Muscle layer of duodenum (tissue), 2 donors: Measurements from ENCODE around the gene SNX30.

Experiments
- H3K27ac ChIP-seq: one replicate; pipeline ENCODE4 v1.7.0; 2013; ENCODE audit warnings: mild to moderate bottlenecking, low read length
- H3K27me3 ChIP-seq: one replicate; pipeline ENCODE4 v1.7.0; 2013; ENCODE audit warnings: low read depth, mild to moderate bottlenecking, control low read depth, low read length
- H3K36me3 ChIP-seq, 2 donors: one replicate each; pipeline ENCODE4 v1.7.0; 2013; ENCODE audit warnings: low read length in 2 of 2, control low read depth in 1 of 2, mild to moderate bottlenecking in 1 of 2; ENCODE audit not compliant: insufficient read depth in 2 of 2, control insufficient read depth in 1 of 2
- H3K4me1 ChIP-seq, 2 donors: one replicate each; pipeline ENCODE4 v1.7.0; 2013; ENCODE audit warnings: low read length in 2 of 2, mild to moderate bottlenecking in 2 of 2, control low read depth in 1 of 2, moderate library complexity in 1 of 2; ENCODE audit not compliant: insufficient read depth in 2 of 2, control insufficient read depth in 1 of 2
- H3K4me3 ChIP-seq, 2 donors: one replicate each; pipeline ENCODE4 v1.7.0; 2013; ENCODE audit warnings: low read length in 2 of 2, low read depth in 1 of 2, mild to moderate bottlenecking in 1 of 2
- H3K9me3 ChIP-seq, 2 donors: one replicate each; pipeline ENCODE4 v1.7.0; 2013; ENCODE audit warnings: low read length in 2 of 2, control low read depth in 1 of 2, mild to moderate bottlenecking in 1 of 2; ENCODE audit not compliant: control insufficient read depth in 1 of 2
- donor health status: healthy.

Gene SNX30

GRCh38 chr9:112809906-112810305 is 59.3 kb downstream of the SNX30 start:
- Histone ChIP-seq H3K4me1 (no peaks in the 10 kb centered on the region), H3K27ac (no peak overlapping the region), H3K9me3 (no peaks in the 10 kb centered on the region), H3K36me3 (peaks cover 6 to 8% of the 10 kb centered on the region in 2 donors), H3K4me3 (no peak overlapping the region), H3K27me3 (no peaks in the 10 kb centered on the region)

- Histone ChIP-seq H3K27me3 (no peaks in the 10 kb centered on the region), H3K27ac (no peak overlapping the region), H3K4me1 (no peaks in the 10 kb centered on the region), H3K36me3 (peaks cover 6 to 8% of the 10 kb centered on the region in 2 donors), H3K9me3 (no peaks in the 10 kb centered on the region), H3K4me3 (no peak overlapping the region)
Measured at GRCh38 chr9:112810696-112811490, 60.3 kb downstream of the SNX30 start.

DNA sequence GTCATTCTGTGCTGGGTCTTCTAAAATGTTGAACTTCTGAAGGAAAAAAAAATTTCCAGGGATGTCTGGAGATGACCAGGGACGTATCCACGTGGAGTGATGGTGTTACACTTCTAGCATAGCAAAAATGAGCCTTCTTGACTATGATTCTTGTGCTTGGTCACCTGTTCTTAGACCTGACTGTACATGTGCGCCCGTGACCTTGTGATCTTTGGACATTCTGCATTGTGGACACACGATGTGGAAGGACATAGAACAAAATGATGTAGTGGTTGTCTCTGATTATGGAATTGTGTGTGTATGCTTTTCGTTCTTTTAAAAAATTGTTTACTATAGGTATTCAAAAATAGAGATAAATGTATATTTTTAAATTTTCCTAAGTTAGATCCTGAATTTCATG is 61.0 kb downstream of the SNX30 start:
- no peaks in the 10 kb centered on the region for H3K27me3 ChIP-seq
- peaks cover 6 to 8% of the 10 kb centered on the region in 2 donors for H3K36me3 ChIP-seq
- no peaks in the 10 kb centered on the region for H3K9me3 ChIP-seq
- no peak overlapping the region for H3K27ac ChIP-seq
- no peak overlapping the region for H3K4me3 ChIP-seq
- H3K4me1 ChIP-seq = no peaks in the 10 kb centered on the region

DNA sequence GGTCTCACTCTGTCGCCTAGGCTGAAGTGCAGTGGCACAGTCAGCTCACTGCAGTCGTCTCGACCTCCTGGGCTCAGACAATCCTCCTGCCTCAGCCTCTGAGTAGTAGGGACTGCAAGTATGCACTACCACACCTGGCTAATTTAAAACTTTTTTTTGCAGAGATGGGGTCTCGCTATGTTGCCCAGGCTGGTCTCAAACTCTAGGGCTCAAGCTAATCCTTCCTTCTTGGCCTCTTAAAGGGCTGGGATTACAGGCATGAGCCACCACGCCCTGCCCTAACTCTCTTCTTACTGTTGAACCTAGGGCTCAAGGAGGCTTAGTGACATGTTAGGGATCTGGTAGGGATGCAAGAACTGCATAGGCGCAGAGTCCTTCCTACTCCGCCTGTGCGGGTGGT is 65.3 kb downstream of the SNX30 start:
- Histone ChIP-seq H3K27ac (no peak overlapping the region), H3K36me3 (peaks cover 0 to 5% of the 10 kb centered on the region in 2 donors), H3K9me3 (no peaks in the 10 kb centered on the region), H3K4me1 (no peaks in the 10 kb centered on the region), H3K4me3 (no peak overlapping the region), H3K27me3 (no peaks in the 10 kb centered on the region)

- Histone ChIP-seq H3K4me3 (no peak overlapping the region), H3K27me3 (no peaks in the 10 kb centered on the region), H3K36me3 (peaks cover 0 to 5% of the 10 kb centered on the region in 2 donors), H3K4me1 (no peaks in the 10 kb centered on the region), H3K9me3 (no peaks in the 10 kb centered on the region), H3K27ac (no peak overlapping the region)
Measured at GRCh38 chr9:112817860-112818203, 67.3 kb downstream of the SNX30 start.

- Histone ChIP-seq H3K36me3 (peaks cover 0 to 5% of the 10 kb centered on the region in 2 donors), H3K27me3 (no peaks in the 10 kb centered on the region), H3K4me3 (no peak overlapping the region), H3K27ac (no peak overlapping the region), H3K9me3 (no peaks in the 10 kb centered on the region), H3K4me1 (no peaks in the 10 kb centered on the region)
Measured at GRCh38 chr9:112819635-112820496, 69.3 kb downstream of the SNX30 start.

GRCh38 chr9:112820881-112821280 is 70.3 kb downstream of the SNX30 start:
- H3K36me3 ChIP-seq = peaks cover 0 to 5% of the 10 kb centered on the region in 2 donors
- no peak overlapping the region for H3K4me3 ChIP-seq
- H3K4me1 ChIP-seq = no peaks in the 10 kb centered on the region
- H3K27me3 ChIP-seq = no peaks in the 10 kb centered on the region
- H3K27ac ChIP-seq = no peak overlapping the region
- H3K9me3 ChIP-seq = no peaks in the 10 kb centered on the region

- Histone ChIP-seq H3K4me3 (no peak overlapping the region), H3K27me3 (no peaks in the 10 kb centered on the region), H3K36me3 (peaks cover 0 to 5% of the 10 kb centered on the region in 2 donors), H3K27ac (no peak overlapping the region), H3K4me1 (no peaks in the 10 kb centered on the region), H3K9me3 (no peaks in the 10 kb centered on the region)
Measured at GRCh38 chr9:112822618-112823017, 72.1 kb downstream of the SNX30 start.

- Histone ChIP-seq H3K36me3 (peaks cover 0 to 5% of the 10 kb centered on the region in 2 donors), H3K4me3 (no peak overlapping the region), H3K9me3 (no peaks in the 10 kb centered on the region), H3K27ac (no peak overlapping the region), H3K4me1 (no peaks in the 10 kb centered on the region), H3K27me3 (no peaks in the 10 kb centered on the region)
Measured at GRCh38 chr9:112823257-112823656, 72.7 kb downstream of the SNX30 start.

- H3K27me3 ChIP-seq = no peaks in the 10 kb centered on the region
- H3K4me3 ChIP-seq = no peak overlapping the region
- H3K36me3 ChIP-seq = peaks cover 0 to 18% of the 10 kb centered on the region in 2 donors
- H3K4me1 ChIP-seq = no peaks in the 10 kb centered on the region
- H3K27ac ChIP-seq = no peak overlapping the region
- no peaks in the 10 kb centered on the region for H3K9me3 ChIP-seq
Measured at GRCh38 chr9:112831281-112831851, 80.8 kb downstream of the SNX30 start.

DNA sequence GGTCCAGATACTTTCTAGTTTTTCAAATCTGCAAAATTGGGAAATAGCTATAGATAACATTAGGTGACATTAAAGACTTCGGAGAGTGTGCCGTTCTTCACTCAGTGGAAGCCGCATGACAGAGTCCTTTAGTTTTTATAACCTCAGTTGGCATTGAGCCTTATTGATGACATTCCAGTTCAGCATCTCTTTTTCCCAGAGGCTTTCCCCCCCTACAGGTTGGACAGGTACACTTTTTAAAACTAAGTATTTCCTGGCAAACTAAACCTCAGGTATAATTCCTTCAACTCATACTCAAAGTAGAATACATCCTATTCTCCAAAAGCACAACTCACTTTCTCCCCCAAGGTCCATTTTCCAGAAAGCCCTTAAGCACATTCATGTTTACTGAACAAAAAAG is 81.4 kb downstream of the SNX30 start:
- Histone ChIP-seq H3K9me3 (no peaks in the 10 kb centered on the region), H3K27ac (no peak overlapping the region), H3K4me3 (no peak overlapping the region), H3K27me3 (no peaks in the 10 kb centered on the region), H3K4me1 (no peaks in the 10 kb centered on the region), H3K36me3 (peaks cover 3 to 24% of the 10 kb centered on the region in 2 donors)
